Retinal pigment epithelial cell (primary cell): ENCODE data around the gene PID1.

Source experiments
- DNase-seq: peaks from one replicate; pipeline ENCODE4 v3.0.0-alpha.2; 2010; ENCODE audit warnings: low read depth
- H3K4me3 ChIP-seq: 2 replicates; pipeline ENCODE4 v1.5.1; 2011; ENCODE audit warnings: mild to moderate bottlenecking, low read length, control low read depth, moderate library complexity
- CTCF ChIP-seq: conservative IDR thresholded peaks from 2 replicates; pipeline ENCODE4 v1.5.1; 2011; ENCODE audit warnings: low read depth, low read length, control low read depth, inconsistent platforms

The PID1 gene

GRCh38 chr2:229130522-229130921 is 140.6 kb downstream of the PID1 start:
- no peak for TF ChIP-seq CTCF
- H3K4me3 ChIP-seq, result no peak overlapping the region
- no peak for DNase-seq

GRCh38 chr2:229129738-229130371 is 141.2 kb downstream of the PID1 start:
- no peak for TF ChIP-seq CTCF
- no peak for DNase-seq
- no peak overlapping the region for H3K4me3 ChIP-seq

GRCh38 chr2:229127471-229127870 is 143.6 kb downstream of the PID1 start:
- H3K4me3 ChIP-seq, result no peak overlapping the region
- TF ChIP-seq CTCF, result no peak
- no peak for DNase-seq

GRCh38 chr2:229126066-229126465 is 145.0 kb downstream of the PID1 start:
- no peak overlapping the region for H3K4me3 ChIP-seq
- DNase-seq, result no peak
- no peak for TF ChIP-seq CTCF

GRCh38 chr2:229124136-229124535 is 147.0 kb downstream of the PID1 start:
- no peak for TF ChIP-seq CTCF
- H3K4me3 ChIP-seq, result no peak overlapping the region
- no peak for DNase-seq

- no peak for TF ChIP-seq CTCF
- no peak overlapping the region for H3K4me3 ChIP-seq
Observed at GRCh38 chr2:229118927-229119326, 152.2 kb downstream of the PID1 start.

GRCh38 chr2:229118336-229118735 is 152.8 kb downstream of the PID1 start:
- no peak overlapping the region for H3K4me3 ChIP-seq
- no peak for DNase-seq
- TF ChIP-seq CTCF, result no peak

More at GRCh38 chr2:229118927-229119326, 152.2 kb downstream of the PID1 start:
- DNase-seq, result no peak
